ENCODE measurements around the gene OAS2.

DNA sequence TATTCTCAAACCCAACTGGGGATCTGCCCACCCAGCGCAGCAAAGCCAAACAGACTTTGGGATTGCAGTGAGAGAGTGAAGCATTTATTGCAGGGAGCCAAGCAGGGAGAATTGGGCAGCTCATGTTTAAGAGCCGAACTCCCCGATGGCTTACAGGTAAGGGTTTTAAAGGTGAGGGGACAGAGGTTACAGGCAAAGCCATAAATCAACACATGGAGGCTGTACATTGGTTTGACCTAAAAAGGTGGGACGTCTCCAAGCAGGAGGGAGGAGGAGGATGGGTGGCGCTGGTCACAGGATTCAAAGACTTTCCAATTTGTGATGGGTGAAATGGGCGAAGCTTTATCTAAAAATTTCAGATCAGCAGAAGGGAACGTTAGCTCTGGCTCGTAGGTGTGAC lies 18.2 kb downstream of the OAS2 start:
- TF ChIP-seq, protein P1, sequence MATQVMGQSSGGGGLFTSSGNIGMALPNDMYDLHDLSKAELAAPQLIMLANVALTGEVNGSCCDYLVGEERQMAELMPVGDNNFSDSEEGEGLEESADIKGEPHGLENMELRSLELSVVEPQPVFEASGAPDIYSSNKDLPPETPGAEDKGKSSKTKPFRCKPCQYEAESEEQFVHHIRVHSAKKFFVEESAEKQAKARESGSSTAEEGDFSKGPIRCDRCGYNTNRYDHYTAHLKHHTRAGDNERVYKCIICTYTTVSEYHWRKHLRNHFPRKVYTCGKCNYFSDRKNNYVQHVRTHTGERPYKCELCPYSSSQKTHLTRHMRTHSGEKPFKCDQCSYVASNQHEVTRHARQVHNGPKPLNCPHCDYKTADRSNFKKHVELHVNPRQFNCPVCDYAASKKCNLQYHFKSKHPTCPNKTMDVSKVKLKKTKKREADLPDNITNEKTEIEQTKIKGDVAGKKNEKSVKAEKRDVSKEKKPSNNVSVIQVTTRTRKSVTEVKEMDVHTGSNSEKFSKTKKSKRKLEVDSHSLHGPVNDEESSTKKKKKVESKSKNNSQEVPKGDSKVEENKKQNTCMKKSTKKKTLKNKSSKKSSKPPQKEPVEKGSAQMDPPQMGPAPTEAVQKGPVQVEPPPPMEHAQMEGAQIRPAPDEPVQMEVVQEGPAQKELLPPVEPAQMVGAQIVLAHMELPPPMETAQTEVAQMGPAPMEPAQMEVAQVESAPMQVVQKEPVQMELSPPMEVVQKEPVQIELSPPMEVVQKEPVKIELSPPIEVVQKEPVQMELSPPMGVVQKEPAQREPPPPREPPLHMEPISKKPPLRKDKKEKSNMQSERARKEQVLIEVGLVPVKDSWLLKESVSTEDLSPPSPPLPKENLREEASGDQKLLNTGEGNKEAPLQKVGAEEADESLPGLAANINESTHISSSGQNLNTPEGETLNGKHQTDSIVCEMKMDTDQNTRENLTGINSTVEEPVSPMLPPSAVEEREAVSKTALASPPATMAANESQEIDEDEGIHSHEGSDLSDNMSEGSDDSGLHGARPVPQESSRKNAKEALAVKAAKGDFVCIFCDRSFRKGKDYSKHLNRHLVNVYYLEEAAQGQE (IDR thresholded peaks at IDR 0.05; ENCODE audit: insufficient read depth in 1 of 2, low read depth in 2 of 2, low read length in 2 of 2), result no peak
- no peak for TF ChIP-seq SIN3A (IDR thresholded peaks at IDR 0.05; ENCODE audit: borderline replicate concordance, insufficient read depth, low read length)
- TF ChIP-seq POLR2AphosphoS5 (IDR thresholded peaks at IDR 0.05; ENCODE audit: low read depth, low read length), result no peak
- no peak for TF ChIP-seq TAF1 (IDR thresholded peaks at IDR 0.05; ENCODE audit: borderline replicate concordance, insufficient read depth, low read length)

All from PFSK-1 (cell line).